Measurements from ENCODE around the gene PRSS16.
A peak's percentile ranks its signal among the peaks of the same experiment; 100 is the strongest.
"Not testable (repeated sequence)": the region's sequence is repeated elsewhere in the genome, so short reads cannot be mapped to it uniquely, and the experiment has no call there.

Gene PRSS16

GRCh38 chr6:27242589-27243265, 4.8 kb upstream of the PRSS16 start:
- no peak for DNase-seq

GRCh38 chr6:27248783-27249182, 1.3 kb downstream of the PRSS16 start:
- DNase-seq, result no peak

GRCh38 chr6:27250277-27251111, 3.0 kb downstream of the PRSS16 start:
- DNase-seq, result no peak

GRCh38 chr6:27251112-27251605, 3.7 kb downstream of the PRSS16 start:
- peak; percentile 87 for DNase-seq

GRCh38 chr6:27251606-27252251, 4.2 kb downstream of the PRSS16 start:
- peak; percentile 75 for DNase-seq

- DNase-seq, result no peak
Observed at GRCh38 chr6:27254566-27254965, 7.1 kb downstream of the PRSS16 start.

- DNase-seq, result no peak
Observed at GRCh38 chr6:27255866-27256265, 8.4 kb downstream of the PRSS16 start.

- DNase-seq, result no peak
Observed at GRCh38 chr6:27260369-27260768, 12.9 kb downstream of the PRSS16 start.

GRCh38 chr6:27260836-27261375, 13.4 kb downstream of the PRSS16 start:
- no peak for DNase-seq

- DNase-seq, result no peak
Observed at GRCh38 chr6:27263886-27264285, 16.4 kb downstream of the PRSS16 start.

GRCh38 chr6:27267003-27267402, 19.5 kb downstream of the PRSS16 start:
- DNase-seq, result not testable (repeated sequence)

GRCh38 chr6:27267857-27268434, 20.4 kb downstream of the PRSS16 start:
- no peak for DNase-seq

GRCh38 chr6:27268803-27269202, 21.3 kb downstream of the PRSS16 start:
- no peak for DNase-seq

- DNase-seq, result no peak
Observed at GRCh38 chr6:27273783-27274182, 26.3 kb downstream of the PRSS16 start.

GRCh38 chr6:27275025-27275956, 27.8 kb downstream of the PRSS16 start:
- no peak for DNase-seq

GRCh38 chr6:27279513-27280063, 32.1 kb downstream of the PRSS16 start:
- DNase-seq, result no peak

- no peak for DNase-seq
Observed at GRCh38 chr6:27280064-27280539, 32.6 kb downstream of the PRSS16 start.

GRCh38 chr6:27280540-27281000, 33.1 kb downstream of the PRSS16 start:
- DNase-seq, result no peak

- no peak for DNase-seq
Observed at GRCh38 chr6:27281105-27281539, 33.6 kb downstream of the PRSS16 start.

- no peak for DNase-seq
Observed at GRCh38 chr6:27281569-27281968, 34.1 kb downstream of the PRSS16 start.

GRCh38 chr6:27283279-27283678, 35.8 kb downstream of the PRSS16 start:
- no peak for DNase-seq
